ENCODE data around the gene STK4.
"Not testable (repeated sequence)": the region's sequence is repeated elsewhere in the genome, so short reads cannot be mapped to it uniquely, and the experiment has no call there.

STK4 gene

GRCh38 chr20:45061244-45061643 is 94.9 kb downstream of the STK4 start:
- Histone ChIP-seq H3K27ac (no peak overlapping the region), H3K4me3 (no peak overlapping the region)
- TF ChIP-seq CTCF (IDR thresholded peaks at IDR 0.05): no peak
- DNase-seq (ENCODE audit: low spot score): no peak

GRCh38 chr20:45063107-45063506 is 96.8 kb downstream of the STK4 start:
- not testable (repeated sequence) for DNase-seq (ENCODE audit: low spot score); H3K27ac ChIP-seq; H3K4me3 ChIP-seq

- no peak overlapping the region for H3K4me3 ChIP-seq
- H3K27ac ChIP-seq: no peak overlapping the region
- DNase-seq (ENCODE audit: low spot score): no peak
- TF ChIP-seq CTCF (IDR thresholded peaks at IDR 0.05): no peak
These were observed 98.5 kb downstream of the STK4 start for GRCh38 chr20:45064812-45065211.

GRCh38 chr20:45066372-45066771 is 100.1 kb downstream of the STK4 start:
- no peak for TF ChIP-seq CTCF (IDR thresholded peaks at IDR 0.05)
- H3K27ac ChIP-seq: no peak overlapping the region
- H3K4me3 ChIP-seq: no peak overlapping the region
- DNase-seq (ENCODE audit: low spot score): no peak

- no peak overlapping the region for H3K27ac ChIP-seq
- no peak for TF ChIP-seq CTCF (IDR thresholded peaks at IDR 0.05)
- H3K4me3 ChIP-seq: no peak overlapping the region
- DNase-seq (ENCODE audit: low spot score): no peak
These were observed 100.8 kb downstream of the STK4 start for GRCh38 chr20:45067087-45067486.

- H3K27ac ChIP-seq: no peak overlapping the region
- TF ChIP-seq CTCF (IDR thresholded peaks at IDR 0.05): no peak
- H3K4me3 ChIP-seq: no peak overlapping the region
- DNase-seq (ENCODE audit: low spot score): no peak
These were observed 101.2 kb downstream of the STK4 start for GRCh38 chr20:45067558-45067957.

- Histone ChIP-seq H3K27ac (no peak overlapping the region), H3K4me3 (no peak overlapping the region)
- DNase-seq (ENCODE audit: low spot score): no peak
- no peak for TF ChIP-seq CTCF (IDR thresholded peaks at IDR 0.05)
These were observed 102.9 kb downstream of the STK4 start for GRCh38 chr20:45069261-45069660.

All from coronary artery (tissue), 2 donors.